HG03457 (cell line): ENCODE results near the gene TNFAIP8L3.
"Not testable (repeated sequence)": the region's sequence is repeated elsewhere in the genome, so short reads cannot be mapped to it uniquely, and the experiment has no call there.

ENCODE experiments used
- ATAC-seq: cut with Tn5 transposase; IDR thresholded peaks from one replicate; pipeline ENCODE4 v1.9.1; 2021; ENCODE audit warnings: moderate number of reproducible peaks; ENCODE audit not compliant: unreplicated experiment

TNFAIP8L3 gene

DNA sequence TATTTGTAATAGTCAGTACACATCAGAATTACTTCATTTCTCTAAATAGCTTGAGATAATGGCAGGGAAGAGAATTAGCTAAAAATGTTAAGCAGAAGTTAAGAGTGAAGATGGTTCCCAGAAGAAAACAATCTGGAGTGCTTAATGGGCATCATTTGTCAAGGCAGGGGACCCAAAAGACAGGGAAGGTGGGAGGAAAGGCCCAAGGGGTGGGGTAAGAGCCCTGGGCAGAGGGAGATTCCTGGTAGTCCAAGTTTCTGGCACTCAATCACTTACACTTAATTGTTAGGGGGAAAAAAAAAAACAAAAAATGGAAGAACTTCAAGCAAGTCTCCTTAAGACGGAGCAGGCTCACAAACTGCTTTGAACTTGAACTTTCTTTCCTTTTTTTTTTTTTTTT, 28.9 kb downstream of the TNFAIP8L3 start:
- no peak for ATAC-seq

DNA sequence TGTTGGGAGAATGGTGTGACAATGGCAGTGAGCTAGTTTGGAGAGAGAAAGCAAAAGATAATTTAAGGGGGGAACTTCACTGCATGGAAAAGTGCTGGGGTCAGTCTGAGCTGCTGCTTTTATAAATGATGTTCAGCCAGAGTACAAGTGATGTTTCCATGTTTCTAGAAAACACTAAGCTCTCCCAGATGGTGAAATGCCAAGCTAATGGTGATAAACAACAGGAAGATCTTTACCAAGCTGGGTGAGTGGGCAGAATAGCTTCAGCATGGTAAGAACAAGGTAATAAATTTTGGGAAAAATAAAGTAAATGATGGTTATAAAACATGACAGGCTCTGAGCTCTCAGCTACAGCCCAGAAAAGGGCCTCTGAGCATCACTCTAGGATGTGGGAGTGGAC, 29.4 kb downstream of the TNFAIP8L3 start:
- ATAC-seq, result no peak

DNA sequence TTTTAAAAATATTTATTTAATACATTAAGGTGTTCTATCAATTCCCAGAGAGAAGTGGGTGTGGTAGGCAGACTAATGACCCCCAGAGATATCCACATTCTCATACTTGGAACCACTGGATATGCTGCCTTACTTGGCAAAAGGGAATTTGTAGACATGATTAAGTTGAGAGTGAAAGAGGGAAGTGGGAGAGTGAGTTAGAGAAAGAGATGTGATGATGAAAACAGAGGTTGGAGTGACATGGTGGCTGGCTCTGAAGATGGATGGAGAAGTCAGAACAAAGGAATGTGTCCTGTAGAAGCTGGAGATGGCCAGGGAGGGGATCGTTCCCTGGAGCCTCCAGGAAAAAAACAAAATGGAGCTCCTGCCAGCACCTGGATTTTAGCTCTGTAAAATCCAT, 32.0 kb downstream of the TNFAIP8L3 start:
- no peak for ATAC-seq

DNA sequence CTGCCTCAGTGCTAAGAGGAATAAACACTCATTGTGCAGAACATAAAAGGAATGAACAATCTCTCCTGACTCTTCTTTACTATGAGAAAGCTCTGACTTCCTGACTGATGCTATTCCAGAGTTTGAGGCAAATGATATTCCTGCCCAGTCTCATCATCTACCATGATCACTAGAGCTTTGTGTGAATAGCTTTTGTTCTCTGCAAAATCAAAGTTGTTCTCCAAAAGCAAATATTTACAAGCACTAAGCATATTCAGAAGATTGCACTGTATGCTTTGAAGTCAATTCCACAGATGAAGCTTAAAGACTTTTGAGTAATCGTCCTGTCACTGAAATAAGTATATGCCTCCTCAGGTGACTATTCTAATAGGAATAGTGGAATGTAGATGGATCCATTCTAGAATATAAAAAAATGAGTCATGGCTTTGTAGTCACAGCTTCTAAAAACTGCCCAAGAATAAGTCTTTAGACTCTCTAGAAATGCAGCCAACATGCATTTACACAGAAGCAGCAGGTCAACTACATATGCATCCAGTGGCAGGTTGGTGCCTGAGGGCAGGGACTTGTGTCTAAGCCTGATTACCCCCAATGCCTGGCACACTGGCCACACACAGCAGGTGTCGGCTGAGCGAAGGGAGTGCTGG, 34.6 kb downstream of the TNFAIP8L3 start:
- ATAC-seq, result no peak

DNA sequence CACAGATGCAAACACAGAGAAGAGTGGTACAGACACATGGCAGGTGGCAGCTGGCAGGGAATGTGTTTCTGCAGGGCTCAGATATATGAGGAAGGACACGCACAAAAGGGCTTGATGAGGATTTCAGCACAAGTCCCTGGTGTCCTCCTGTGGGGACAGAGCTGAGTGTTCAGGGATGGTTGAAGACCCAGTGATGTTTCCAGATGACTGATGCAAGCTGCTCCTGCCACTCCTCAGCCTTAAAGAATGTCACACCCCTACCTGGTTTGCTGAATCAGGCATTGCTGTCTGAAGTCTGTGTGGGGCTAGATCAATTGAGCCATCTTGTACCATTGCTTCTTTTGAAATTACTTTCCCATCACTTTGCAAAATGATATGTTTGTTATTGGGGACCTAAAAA, 40.2 kb downstream of the TNFAIP8L3 start:
- no peak for ATAC-seq

DNA sequence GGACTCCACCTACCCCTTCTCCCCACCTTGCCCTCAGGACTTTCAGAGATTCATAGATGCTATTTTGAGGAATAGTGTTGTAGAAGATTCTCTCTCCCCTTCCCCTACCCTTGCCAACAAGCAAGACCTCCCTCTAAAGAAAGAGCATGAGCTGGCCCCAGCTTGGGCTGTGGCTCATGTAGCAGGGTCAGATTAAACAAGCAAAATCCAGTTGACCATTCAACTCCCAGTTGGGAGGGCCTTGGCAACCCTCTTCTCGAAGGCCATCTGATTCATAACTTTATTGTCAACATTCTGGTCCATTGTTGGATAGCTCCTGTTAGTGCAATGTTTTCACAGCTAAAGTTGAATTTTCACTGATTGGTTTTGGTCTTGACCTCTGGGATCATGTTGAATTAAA, 41.1 kb downstream of the TNFAIP8L3 start:
- no peak for ATAC-seq

DNA sequence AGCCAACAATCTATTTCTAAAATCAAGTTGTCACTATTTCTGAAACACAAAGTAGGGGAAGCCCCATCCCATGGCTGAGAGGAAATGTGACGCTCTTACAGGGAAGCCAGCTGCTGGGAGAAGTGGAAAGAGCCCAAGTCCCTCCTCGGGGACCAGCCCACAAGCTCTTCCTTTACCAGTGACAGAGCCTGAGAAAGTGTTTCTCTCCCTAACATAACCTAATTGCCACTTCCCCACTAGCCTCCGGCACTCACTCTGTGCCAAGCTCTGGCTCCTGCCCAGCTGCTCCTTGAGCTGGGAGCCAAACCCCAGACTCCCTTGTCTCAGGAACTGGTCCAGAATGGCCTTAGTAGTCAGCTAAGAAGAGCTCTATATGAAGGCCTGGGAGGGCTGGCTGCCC, 42.9 kb downstream of the TNFAIP8L3 start:
- ATAC-seq, result no peak

DNA sequence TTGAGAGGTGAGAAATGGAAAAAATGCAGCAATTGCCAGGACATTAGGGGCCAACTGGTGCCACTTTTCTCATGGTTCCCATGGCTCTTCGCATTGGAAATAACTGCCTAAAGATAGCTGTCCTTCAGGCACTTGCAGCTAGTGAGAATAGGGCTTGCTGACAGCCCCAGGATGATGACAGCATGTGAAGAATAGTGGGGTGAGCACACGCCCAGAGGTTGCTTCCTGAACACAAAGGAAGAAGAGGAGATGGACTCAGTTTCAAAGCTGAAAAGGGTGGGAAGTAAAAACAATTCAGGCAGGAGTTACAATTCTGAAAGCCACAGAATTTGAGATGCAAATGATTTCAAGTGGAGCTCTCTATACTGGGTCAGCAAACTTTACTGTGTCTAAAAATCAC, 45.6 kb downstream of the TNFAIP8L3 start:
- no peak for ATAC-seq

DNA sequence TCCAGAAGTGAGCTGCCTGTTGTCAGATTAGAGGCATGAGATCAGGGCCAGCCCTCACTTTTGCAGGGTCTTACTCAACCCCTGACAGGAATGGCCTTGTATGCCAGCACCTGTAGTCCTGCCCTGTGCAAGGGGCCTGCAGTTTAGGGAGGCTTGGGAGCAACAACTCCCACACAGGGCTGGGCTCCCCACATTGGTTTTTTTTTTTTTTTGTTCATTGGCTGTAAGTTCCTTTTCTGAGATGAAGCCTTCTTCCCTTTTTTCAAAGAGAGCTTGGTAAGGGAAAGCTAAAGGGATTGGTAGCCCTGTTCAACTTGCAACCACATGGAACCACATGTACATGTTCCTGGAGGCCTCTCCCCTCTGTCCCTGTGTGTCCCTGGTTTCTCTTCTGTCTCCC, 46.4 kb downstream of the TNFAIP8L3 start:
- no peak for ATAC-seq

DNA sequence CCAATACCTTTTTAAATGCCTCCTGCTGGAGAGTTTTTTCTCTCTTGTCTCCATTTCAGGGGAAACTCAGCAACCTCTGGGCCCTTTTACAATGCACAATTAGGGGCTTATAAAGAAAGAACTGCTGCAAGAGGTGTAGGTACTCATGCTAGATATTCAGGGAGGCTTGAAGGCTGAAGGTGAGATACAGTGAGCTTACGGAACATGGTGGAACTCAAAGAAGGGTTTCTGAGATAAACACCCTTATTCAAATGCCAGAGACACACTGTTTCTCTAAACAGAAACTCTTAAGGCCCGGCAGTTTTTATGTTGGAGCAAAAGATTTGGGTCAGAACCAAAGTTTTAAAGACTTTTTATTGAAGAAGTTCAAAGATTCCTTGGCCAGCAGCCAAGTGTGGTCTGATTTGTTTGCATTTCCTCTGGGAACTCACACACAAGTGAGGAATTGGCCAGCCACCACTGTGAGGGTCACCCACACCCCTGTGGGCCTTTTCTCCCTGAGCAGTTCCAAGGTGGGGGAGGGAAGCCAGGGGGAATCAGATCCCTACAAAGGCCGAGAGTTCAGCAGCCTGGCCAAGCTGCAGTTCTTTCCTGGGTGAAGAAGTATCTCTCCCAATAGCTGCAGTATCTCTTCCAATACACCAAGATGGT, 47.8 kb downstream of the TNFAIP8L3 start:
- no peak for ATAC-seq

DNA sequence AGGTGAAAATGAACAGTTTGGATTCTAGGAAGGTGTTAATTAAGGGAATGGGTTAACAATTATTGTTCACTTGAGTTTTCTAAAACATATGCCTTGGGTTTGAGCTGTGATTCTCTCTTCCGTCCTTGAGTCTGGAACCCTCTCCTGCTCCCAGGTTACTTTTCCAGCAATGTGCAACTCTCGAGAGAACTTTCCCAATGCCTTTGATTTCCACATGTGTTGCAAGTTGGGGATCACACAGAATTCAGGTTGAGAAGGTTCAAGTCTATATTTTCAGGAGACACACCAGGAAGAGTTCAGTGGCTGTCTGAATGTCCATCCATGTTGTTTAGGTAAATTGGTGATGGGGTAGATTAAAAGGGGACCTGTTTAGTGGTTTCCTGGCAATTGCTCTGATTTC, 48.7 kb downstream of the TNFAIP8L3 start:
- ATAC-seq, result no peak

DNA sequence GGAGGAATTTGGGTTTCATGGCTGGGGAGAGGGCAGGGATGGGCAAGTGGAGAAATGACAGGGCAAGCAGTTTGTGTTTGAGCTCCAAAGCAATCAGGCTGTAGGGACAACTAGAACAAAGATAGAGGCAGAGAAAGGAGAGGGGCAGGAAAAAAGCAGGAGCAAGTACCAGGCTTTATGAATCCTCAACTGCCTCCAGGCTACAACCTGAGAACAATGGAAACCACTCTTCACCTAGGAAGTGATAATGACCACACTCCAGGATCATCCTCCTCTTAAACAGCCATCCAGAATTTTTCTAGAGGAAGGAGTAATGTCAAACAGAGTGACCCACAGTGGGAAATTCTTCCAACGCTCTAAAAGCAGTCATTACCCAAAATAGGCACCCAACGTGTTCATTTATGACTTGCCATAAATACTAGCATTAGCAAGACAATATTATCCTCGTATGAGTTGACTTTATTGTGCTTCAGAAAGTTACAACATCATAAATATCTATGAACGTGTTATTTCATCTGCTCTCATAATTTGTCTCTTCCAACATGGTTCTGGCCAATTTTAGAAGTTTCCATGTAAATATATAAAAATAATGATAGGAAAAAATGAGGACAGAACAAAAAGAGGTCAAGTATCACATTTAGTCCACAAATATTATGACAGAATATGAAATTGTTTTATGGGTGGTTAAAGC, 50.5 kb downstream of the TNFAIP8L3 start:
- no peak for ATAC-seq

DNA sequence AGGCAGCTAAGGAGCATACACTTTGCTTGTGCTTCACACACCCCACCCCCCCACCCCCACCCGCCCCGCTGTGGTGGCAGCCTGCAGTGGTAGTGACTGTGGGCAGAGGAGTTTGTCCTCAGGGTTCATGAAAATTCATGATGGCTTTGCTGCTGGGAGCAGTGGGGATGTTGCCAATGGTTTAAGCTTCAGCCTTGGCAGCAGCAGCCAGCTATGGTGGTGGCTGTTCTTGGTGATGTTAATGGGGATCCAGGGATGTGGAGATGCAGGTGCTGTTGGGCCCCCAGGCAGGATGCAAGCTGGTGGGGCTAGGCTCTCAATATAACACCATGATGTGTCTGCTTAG, 55.8 kb downstream of the TNFAIP8L3 start:
- no peak for ATAC-seq

DNA sequence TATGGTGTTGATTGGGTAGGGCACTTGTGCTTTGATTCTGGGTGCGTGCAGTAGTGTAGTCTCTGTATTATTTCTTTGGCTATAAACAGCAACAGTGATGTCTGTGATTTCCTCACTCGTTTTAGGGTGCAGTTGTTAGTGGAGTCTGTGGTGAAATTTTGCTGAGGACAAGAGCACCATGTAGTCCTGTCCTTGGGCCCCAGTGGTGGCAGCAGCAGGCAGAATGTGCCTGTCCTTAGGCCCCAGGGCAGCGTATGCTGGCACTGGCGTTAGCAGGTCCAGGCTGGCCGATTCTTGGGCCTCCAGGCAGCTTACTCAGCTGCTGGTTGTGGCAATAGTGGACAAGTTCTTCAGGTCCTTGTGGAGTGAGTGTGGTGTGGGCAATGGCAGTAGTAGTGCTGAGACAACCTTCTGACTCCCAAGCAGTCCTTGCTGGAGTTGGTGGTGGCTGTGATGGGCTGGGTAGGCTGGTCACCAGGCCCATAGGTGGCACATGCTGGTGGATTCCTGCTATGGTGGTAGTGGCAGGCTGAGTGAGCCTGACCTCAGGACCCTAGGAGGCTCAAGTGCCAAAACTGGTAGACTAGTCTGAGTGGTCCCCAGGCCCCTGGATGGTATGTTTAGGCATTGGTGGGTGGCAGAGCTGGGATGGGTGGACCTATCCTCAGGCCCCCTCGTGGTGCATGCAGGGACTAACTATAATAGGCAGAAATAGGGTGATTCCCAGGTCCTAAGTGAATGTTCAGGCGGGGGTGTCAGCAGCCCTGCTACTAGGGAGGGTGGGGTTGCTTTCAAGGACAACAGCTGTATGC, 56.3 kb downstream of the TNFAIP8L3 start:
- ATAC-seq, result no peak

DNA sequence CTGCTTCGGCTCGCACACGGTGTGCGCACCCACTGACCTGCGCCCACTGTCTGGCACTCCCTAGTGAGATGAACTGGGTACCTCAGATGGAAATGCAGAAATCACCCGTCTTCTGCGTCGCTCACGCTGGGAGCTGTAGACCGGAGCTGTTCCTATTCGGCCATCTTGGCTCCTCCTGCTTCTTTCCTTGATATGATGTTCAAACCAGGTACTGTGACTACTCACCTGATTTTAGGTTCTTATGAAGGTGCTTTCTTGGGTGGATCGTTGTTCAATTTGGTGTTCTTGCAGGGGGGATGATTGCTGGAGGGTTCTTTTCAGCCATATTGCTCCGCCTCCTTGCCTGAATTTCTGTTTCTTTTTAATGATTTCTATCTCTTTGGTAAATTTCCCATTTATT, 57.2 kb downstream of the TNFAIP8L3 start:
- ATAC-seq, result not testable (repeated sequence)

DNA sequence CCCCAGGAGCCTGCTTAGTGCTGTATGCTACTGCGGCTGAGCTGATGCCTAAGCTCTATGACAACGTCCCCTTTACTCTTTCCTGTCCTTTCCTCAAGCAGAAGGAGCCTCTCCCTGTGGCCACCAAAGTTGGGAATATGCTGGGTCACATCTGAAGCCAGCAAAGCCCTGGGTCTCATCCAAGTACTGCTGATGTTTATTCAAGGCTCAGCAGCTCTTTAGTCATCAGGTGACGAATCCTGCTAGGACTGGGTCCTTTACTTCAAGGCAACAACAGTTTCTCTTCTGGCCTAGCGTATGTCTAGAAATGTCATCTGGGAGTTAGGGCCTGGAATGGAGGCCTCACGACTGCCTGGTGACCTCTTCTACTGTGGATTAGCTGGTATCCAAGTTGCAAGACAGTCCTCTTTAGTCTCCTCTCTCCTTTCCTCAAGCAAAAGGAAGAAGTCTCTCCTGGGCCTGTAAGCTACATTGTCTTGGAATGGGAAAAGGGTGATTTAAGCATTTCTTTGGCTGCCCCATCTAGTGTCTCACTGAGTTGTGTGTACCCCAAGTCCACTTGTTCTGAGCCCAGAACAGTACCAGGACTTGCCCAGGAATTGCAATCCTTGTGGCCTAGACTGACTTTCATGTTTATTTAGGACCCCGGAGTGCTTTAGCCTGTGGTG, 63.9 kb downstream of the TNFAIP8L3 start:
- no peak for ATAC-seq

DNA sequence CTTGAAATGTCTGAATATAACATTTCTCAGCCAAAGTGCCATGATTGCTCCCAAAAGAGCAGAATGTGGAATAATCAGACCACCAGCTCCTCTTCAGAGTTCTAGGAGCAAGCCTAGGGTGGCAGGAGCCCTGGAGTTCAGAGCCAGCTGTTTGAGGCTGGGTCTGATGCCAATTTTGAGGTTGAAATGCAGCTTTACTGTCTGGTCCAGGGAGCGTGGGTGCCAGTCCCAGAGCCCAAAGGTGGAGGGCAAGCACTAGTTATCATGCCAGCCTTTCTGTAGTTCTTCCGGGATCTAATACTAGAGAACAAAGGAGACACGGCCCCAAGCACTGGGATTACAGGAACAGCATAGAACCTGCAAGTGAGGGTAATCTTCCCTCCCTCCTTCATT, 69.3 kb downstream of the TNFAIP8L3 start:
- no peak for ATAC-seq

DNA sequence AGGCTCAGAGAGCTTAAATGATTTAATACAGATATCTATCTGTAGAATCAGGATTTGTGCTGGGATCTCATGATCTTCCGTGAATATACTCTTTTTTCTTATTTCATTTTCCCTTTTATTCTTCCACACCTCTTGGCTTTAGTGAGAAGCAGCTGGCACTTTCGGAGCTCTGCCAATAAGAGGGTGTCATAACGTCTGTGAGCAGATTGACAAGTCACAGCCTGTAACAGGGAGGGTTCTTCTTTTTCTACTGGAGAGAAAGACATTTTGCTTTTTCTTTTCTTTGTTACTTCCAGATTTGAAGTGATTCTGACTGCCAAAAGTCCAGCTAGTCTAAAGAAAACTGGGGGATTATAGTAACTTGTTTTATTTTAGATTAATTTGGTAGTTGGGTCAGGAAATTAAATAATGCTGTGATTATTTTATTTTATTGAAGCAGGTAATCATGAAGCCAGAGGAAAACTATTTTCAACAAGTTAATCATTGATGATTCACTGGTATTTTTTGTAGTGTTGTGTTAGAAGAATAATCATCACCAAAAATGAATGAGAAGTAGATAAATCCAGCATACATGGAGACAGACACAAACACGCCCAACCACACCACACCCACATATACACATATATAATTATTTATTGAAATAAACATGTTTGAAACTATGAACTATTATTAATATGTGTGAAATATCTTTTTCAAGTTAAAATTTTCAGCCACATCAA, 69.8 kb downstream of the TNFAIP8L3 start:
- no peak for ATAC-seq

DNA sequence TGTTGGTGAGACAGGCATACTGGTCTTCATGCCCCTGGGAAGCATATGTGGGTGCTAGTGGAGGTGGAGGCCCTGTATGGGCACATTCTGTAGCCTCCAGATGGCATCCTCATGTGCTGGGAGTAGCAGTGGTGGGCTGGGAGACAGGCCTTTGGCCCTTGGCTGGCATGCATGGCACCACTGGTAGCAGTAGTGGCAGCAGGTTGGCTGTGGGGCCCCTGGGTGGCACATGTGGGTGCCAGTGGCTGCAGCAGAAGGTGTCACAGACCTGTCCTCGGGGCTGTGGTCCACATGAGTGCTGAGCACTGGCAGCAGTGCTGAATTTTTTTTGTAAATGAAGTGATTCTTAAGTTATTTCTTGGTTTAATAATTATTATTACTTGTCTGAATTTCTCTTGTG, 71.2 kb downstream of the TNFAIP8L3 start:
- ATAC-seq, result no peak

DNA sequence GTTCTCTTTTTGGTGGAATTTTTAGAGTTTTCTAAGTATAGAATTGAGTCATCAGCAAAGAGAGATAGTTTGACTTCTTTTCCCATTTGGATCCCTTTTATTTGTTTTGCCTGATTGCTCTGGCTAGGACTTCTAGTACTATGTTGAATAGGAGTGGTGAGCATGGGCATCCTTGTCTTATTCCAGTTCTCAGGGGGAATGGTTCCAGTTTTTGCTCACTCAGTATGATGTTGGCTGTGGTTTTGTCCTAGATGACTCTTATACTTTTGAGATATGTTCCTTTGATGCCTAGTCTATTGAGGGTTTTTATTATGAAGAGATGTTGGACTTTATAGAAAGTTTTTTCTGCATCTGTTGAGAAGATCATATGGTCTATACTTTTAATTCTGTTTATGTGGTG, 72.5 kb downstream of the TNFAIP8L3 start:
- ATAC-seq, result no peak

DNA sequence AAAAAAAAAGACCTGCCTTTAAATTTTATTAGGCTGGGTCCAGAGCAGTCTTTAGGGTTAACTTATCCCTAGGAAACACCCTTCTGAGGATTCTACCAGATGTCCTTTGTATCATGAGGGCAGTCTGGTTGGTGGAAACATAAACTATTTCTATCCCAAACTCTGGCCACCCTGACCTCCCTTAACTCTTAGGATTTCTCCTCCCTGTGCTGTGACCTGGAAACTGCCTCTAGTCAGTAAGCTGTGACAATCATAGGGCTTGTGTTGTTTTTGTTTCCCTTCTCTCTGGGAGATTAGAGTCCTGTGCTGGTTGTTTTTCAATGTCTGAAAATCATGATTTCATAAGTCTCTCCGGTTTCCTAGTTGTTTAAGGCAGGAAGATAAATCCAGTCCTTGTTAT, 78.1 kb downstream of the TNFAIP8L3 start:
- no peak for ATAC-seq
